Vagina (tissue), 2 donors: Measurements from ENCODE around the gene DR1. TPM values are rescaled to one million over a fixed set of nuclear protein-coding genes. Genes with fewer than 3 reads are reported as not detected.

Source experiments
- DNase-seq, 2 donors: peaks; one replicate each; pipeline ENCODE4 v3.0.0-alpha.2; 2017; ENCODE audit errors: extremely low spot score in 2 of 2
- H3K27ac ChIP-seq: fragments of 200-600 bp; sonication (generic); one replicate; pipeline ENCODE4 v1.5.1; 2019
- H3K27me3 ChIP-seq: fragments of 200-600 bp; sonication (generic); one replicate; pipeline ENCODE4 v1.5.1; 2019
- H3K36me3 ChIP-seq, 2 donors: fragments of 200-600 bp; sonication (generic); one replicate each; pipeline ENCODE4 v1.5.1; 2017 to 2019
- H3K4me1 ChIP-seq: fragments of 200-600 bp; sonication (generic); one replicate; pipeline ENCODE4 v1.5.1; 2019
- H3K4me3 ChIP-seq, 2 donors: fragments of 200-600 bp; sonication (generic); 1 replicate in 1 of 2; 2 replicates in 1 of 2; pipeline ENCODE4 v1.5.1; 2016 to 2019
- H3K9me3 ChIP-seq: fragments of 200-600 bp; sonication (generic); one replicate; pipeline ENCODE4 v1.5.1; 2019
- CTCF ChIP-seq, 3 experiments: fragments of 450-650 bp in 2 of 3; fragments of 200-600 bp in 1 of 3; sonication (generic) in 1 of 3; IDR thresholded peaks; one replicate each; pipeline ENCODE4 v1.5.1; 2017 to 2019; ENCODE audit warnings: antibody characterized with exemption in 3 of 3, mild to moderate bottlenecking in 2 of 3, moderate library complexity in 2 of 3
- POLR2A ChIP-seq, 2 donors: fragments of 450-650 bp; IDR thresholded peaks; one replicate each; pipeline ENCODE4 v1.6.1; 2017; ENCODE audit warnings: antibody characterized with exemption in 2 of 2, mild to moderate bottlenecking in 2 of 2, moderate library complexity in 2 of 2
- POLR2AphosphoS5 ChIP-seq, 2 donors: sonication (generic); formaldehyde crosslinking; IDR thresholded peaks; one replicate each; pipeline ENCODE4 v1.9.0; 2017; ENCODE audit warnings: antibody characterized with exemption in 2 of 2, mild to moderate bottlenecking in 2 of 2, low read depth in 1 of 2; ENCODE audit not compliant: insufficient read depth in 1 of 2
- intact Hi-C: fragments of 100-400 bp; cut with DNase I; formaldehyde crosslinking; loops from one replicate; pipeline ENCODE4 v1.15.1; 2023
- total RNA-seq: library from RNA; depleted of rRNA; stranded (reverse); fragments of >200 nt; gene quantifications from one replicate; pipeline ENCODE4 v1.2.3, GENCODE V29; 2016

DR1 gene
- total RNA-seq, 1 donor from 2014 or later: 20.6 TPM

GRCh38 chr1:93352376-93352775, 6.7 kb downstream of the DR1 start:
- no peaks in the 10 kb centered on the region for H3K27me3 ChIP-seq
- no peaks in the 10 kb centered on the region for H3K9me3 ChIP-seq
- H3K4me3 ChIP-seq: no peak overlapping the region
- intact Hi-C loops: no loop called here
- peak overlapping the region; percentile 30 for H3K27ac ChIP-seq
- no peak for DNase-seq
- TF ChIP-seq POLR2AphosphoS5 (IDR thresholded peaks at IDR 0.05; ENCODE audit: insufficient read depth in 1 of 2, low read depth in 1 of 2) (no peak), POLR2A (IDR thresholded peaks at IDR 0.05) (no peak), CTCF (IDR thresholded peaks at IDR 0.05) (no peak)
- peaks cover 0 to 28% of the 10 kb centered on the region in 2 donors for H3K36me3 ChIP-seq
- H3K4me1 ChIP-seq: peaks cover 76% of the 10 kb centered on the region

GRCh38 chr1:93353286-93353685, 7.6 kb downstream of the DR1 start:
- Histone ChIP-seq H3K4me3 (no peak overlapping the region), H3K27me3 (no peaks in the 10 kb centered on the region), H3K36me3 (peaks cover 0 to 32% of the 10 kb centered on the region in 2 donors), H3K4me1 (peaks cover 75% of the 10 kb centered on the region), H3K9me3 (no peaks in the 10 kb centered on the region), H3K27ac (peak overlapping the region; percentile 34)
- DNase-seq: no peak
- intact Hi-C loops: no loop called here
- TF ChIP-seq CTCF (IDR thresholded peaks at IDR 0.05) (no peak), POLR2A (IDR thresholded peaks at IDR 0.05) (no peak), POLR2AphosphoS5 (IDR thresholded peaks at IDR 0.05; ENCODE audit: insufficient read depth in 1 of 2, low read depth in 1 of 2) (no peak)

- H3K27me3 ChIP-seq: no peaks in the 10 kb centered on the region
- peaks cover 74% of the 10 kb centered on the region for H3K4me1 ChIP-seq
- no peak overlapping the region for H3K4me3 ChIP-seq
- peaks cover 0 to 36% of the 10 kb centered on the region in 2 donors for H3K36me3 ChIP-seq
- no peak for TF ChIP-seq POLR2AphosphoS5 (IDR thresholded peaks at IDR 0.05; ENCODE audit: insufficient read depth in 1 of 2, low read depth in 1 of 2)
- no peak for TF ChIP-seq POLR2A (IDR thresholded peaks at IDR 0.05)
- TF ChIP-seq CTCF (IDR thresholded peaks at IDR 0.05): no peak
- intact Hi-C loops: no loop called here
- no peak overlapping the region for H3K27ac ChIP-seq
- no peak for DNase-seq
- H3K9me3 ChIP-seq: no peaks in the 10 kb centered on the region
Observed at GRCh38 chr1:93354749-93355148, 9.0 kb downstream of the DR1 start.

- DNase-seq: no peak
- no peak overlapping the region for H3K4me3 ChIP-seq
- H3K4me1 ChIP-seq: peaks cover 55% of the 10 kb centered on the region
- peaks cover 0 to 36% of the 10 kb centered on the region in 2 donors for H3K36me3 ChIP-seq
- TF ChIP-seq POLR2A (IDR thresholded peaks at IDR 0.05) (no peak), POLR2AphosphoS5 (IDR thresholded peaks at IDR 0.05; ENCODE audit: insufficient read depth in 1 of 2, low read depth in 1 of 2) (no peak), CTCF (IDR thresholded peaks at IDR 0.05) (no peak)
- no peaks in the 10 kb centered on the region for H3K27me3 ChIP-seq
- no peak overlapping the region for H3K27ac ChIP-seq
- intact Hi-C loops: no loop called here
- no peaks in the 10 kb centered on the region for H3K9me3 ChIP-seq
Observed at GRCh38 chr1:93357242-93357641, 11.5 kb downstream of the DR1 start.

- Histone ChIP-seq H3K9me3 (no peaks in the 10 kb centered on the region), H3K4me3 (no peak overlapping the region), H3K27ac (no peak overlapping the region), H3K4me1 (peaks cover 45% of the 10 kb centered on the region), H3K36me3 (peaks cover 0 to 38% of the 10 kb centered on the region in 2 donors), H3K27me3 (no peaks in the 10 kb centered on the region)
- TF ChIP-seq POLR2AphosphoS5 (IDR thresholded peaks at IDR 0.05; ENCODE audit: insufficient read depth in 1 of 2, low read depth in 1 of 2): no peak
- TF ChIP-seq CTCF (IDR thresholded peaks at IDR 0.05): no peak
- no peak for TF ChIP-seq POLR2A (IDR thresholded peaks at IDR 0.05)
- no peak for DNase-seq
- intact Hi-C loops: no loop called here
Observed at GRCh38 chr1:93358293-93358692, 12.6 kb downstream of the DR1 start.
